ENCODE measurements around the gene BCKDK. TPM values are rescaled to one million over a fixed set of nuclear protein-coding genes. Genes with fewer than 3 reads are reported as not detected.
A peak's percentile ranks its signal among the peaks of the same experiment; 100 is the strongest.

Gene BCKDK
- total and polyA plus RNA-seq, 2 of the 13 experiments (the other 11 are each of a cell fraction or from before 2014, with no cell fraction given), result 24.9 to 42.6 TPM

- no peak for TF ChIP-seq ZNF609 (CRISPR knock-in tag; IDR thresholded peaks at IDR 0.05; ENCODE audit: borderline replicate concordance)
- TF ChIP-seq TCF12 (IDR thresholded peaks at IDR 0.05), result no peak
- peak; percentile 75 for TF ChIP-seq TCF12 (CRISPR knock-in tag; IDR thresholded peaks at IDR 0.05)
- peak; percentile 84; the same call in 1 of the 2 replicates for TF ChIP-seq ZNF800 (CRISPR knock-in tag; IDR thresholded peaks at IDR 0.05)
- peak; percentile 20; the same call in 1 of the 2 replicates for TF ChIP-seq FOSL2 (CRISPR knock-in tag; IDR thresholded peaks at IDR 0.05)
- TF ChIP-seq RBM39 (IDR thresholded peaks at IDR 0.05; ENCODE audit: low read depth, low read length, poor library complexity, severe bottlenecking), result no peak
- 0 out of 2 replicates have a peak, but pooled peaks have one; percentile 16 for TF ChIP-seq NFKBIZ (CRISPR knock-in tag; IDR thresholded peaks at IDR 0.05)
- TF ChIP-seq ZNF33A (CRISPR knock-in tag; IDR thresholded peaks at IDR 0.05; ENCODE audit: borderline replicate concordance), result no peak
- no peak for TF ChIP-seq SCMH1 (CRISPR knock-in tag; IDR thresholded peaks at IDR 0.05; ENCODE audit: borderline replicate concordance)
- TF ChIP-seq ZMYM2 (CRISPR knock-in tag; IDR thresholded peaks at IDR 0.05), result no peak; the same call in 1 of the 2 replicates
- TF ChIP-seq ATF5 (CRISPR knock-in tag; IDR thresholded peaks at IDR 0.05; ENCODE audit: low read depth), result no peak
- no peak for TF ChIP-seq NFIC (IDR thresholded peaks at IDR 0.05; ENCODE audit: low read length)
- no peak for TF ChIP-seq ATF7 (IDR thresholded peaks at IDR 0.05)
- no peak for TF ChIP-seq ATF7 (CRISPR knock-in tag; IDR thresholded peaks at IDR 0.05)
- TF ChIP-seq ZNF781 (CRISPR knock-in tag; IDR thresholded peaks at IDR 0.05; ENCODE audit: borderline replicate concordance, not compliant biosample characterization), result no peak
- no peak for TF ChIP-seq SNAPC5 (CRISPR knock-in tag; IDR thresholded peaks at IDR 0.05; ENCODE audit: borderline replicate concordance)
- TF ChIP-seq EP300 (IDR thresholded peaks at IDR 0.05; ENCODE audit: low read depth in 2 of 2, low read length in 2 of 2), result no peak
- TF ChIP-seq EP300 (CRISPR knock-in tag; IDR thresholded peaks at IDR 0.05; ENCODE audit: borderline replicate concordance), result no peak; the same call in 1 of the 2 replicates
- TF ChIP-seq ZNF317 (CRISPR knock-in tag; IDR thresholded peaks at IDR 0.05), result peak; percentile 7; the same call in 1 of the 2 replicates
Observed at GRCh38 chr16:31108035-31108793, at the start of gene BCKDK (continued).
